Endothelial cell of umbilical vein (primary cell): ENCODE data around the gene OXA1L. TPM values are rescaled to one million over a fixed set of nuclear protein-coding genes. Genes with fewer than 3 reads are reported as not detected.

ENCODE experiments used
- BruUV-seq: library from RNA; stranded (reverse); fragments of 400-500 nt; replicated peaks from 2 replicates; lab custom pipeline; 2021; lab: Mats Ljungman, UMichigan
- CTCF ChIA-PET: fragments of 300-600, 350-600 bp; sonication (Branson Sonifier 250); formaldehyde crosslinking; loops from one replicate; lab custom pipeline; 2021; ENCODE audit warnings: antibody characterized with exemption, inconsistent platforms; lab: Charles Lee
- POLR2A ChIA-PET: fragments of 300-600, 350-600 bp; sonication (Branson Sonifier 250); formaldehyde crosslinking; loops from one replicate; lab custom pipeline; 2021; ENCODE audit warnings: antibody characterized with exemption, inconsistent platforms; lab: Charles Lee
- DNase-seq: peaks from one replicate; pipeline ENCODE4 v3.0.0-alpha.2; 2011; ENCODE audit warnings: low read depth, low spot score
- FAIRE-seq: peaks from 2 replicates; lab custom pipeline; 2011; peaks lifted over from hg19 to GRCh38; lab: Jason Lieb, UNC
- H2AFZ ChIP-seq: 2 replicates; pipeline ENCODE4 v1.6.0; 2012; ENCODE audit warnings: low read depth, low read length, control low read depth, inconsistent platforms
- H3K27ac ChIP-seq: 2 replicates; pipeline ENCODE4 v1.5.1; 2011; ENCODE audit warnings: low read depth, mild to moderate bottlenecking, control low read depth, low read length, moderate library complexity; ENCODE audit not compliant: insufficient read depth
- H3K27me3 ChIP-seq, 2 experiments: 2 replicates each; pipeline versions ENCODE4 v1.6.0 to v1.6.1; 2011; ENCODE audit warnings: low read length in 2 of 2, mixed read lengths in 1 of 2; ENCODE audit not compliant: control insufficient read depth in 2 of 2, insufficient read depth in 2 of 2
- H3K36me3 ChIP-seq, 2 experiments: 2 replicates in 1 of 2; 3 replicates in 1 of 2; pipeline ENCODE4 v1.5.1; 2011; ENCODE audit warnings: low read length in 2 of 2, mild to moderate bottlenecking in 1 of 2, moderate library complexity in 1 of 2; ENCODE audit not compliant: control insufficient read depth in 2 of 2, insufficient read depth in 2 of 2; ENCODE audit errors: extremely low read depth in 1 of 2
- H3K4me1 ChIP-seq: 3 replicates; pipeline ENCODE4 v1.5.1; 2011; ENCODE audit warnings: mild to moderate bottlenecking, low read length; ENCODE audit not compliant: control insufficient read depth, insufficient read depth; ENCODE audit errors: extremely low read depth
- H3K4me2 ChIP-seq: 2 replicates; pipeline ENCODE4 v1.6.1; 2011; ENCODE audit warnings: low read length, control low read depth, mixed read lengths; ENCODE audit not compliant: insufficient read depth
- H3K4me3 ChIP-seq, 3 experiments: fragments of 200-600 bp in 1 of 3; sonication (generic), shearing (Covaris generic) in 1 of 3; replicated peaks in 1 of 3; 2 replicates each; pipeline ENCODE4 v1.5.1; 2011 to 2016; ENCODE audit warnings: control low read depth in 3 of 3, low read length in 3 of 3, mild to moderate bottlenecking in 2 of 3, inconsistent platforms in 1 of 3, low read depth in 1 of 3, moderate library complexity in 1 of 3; ENCODE audit not compliant: insufficient read depth in 1 of 3
- H3K79me2 ChIP-seq: 2 replicates; pipeline ENCODE4 v1.6.0; 2012; ENCODE audit warnings: low read length, inconsistent platforms; ENCODE audit not compliant: control insufficient read depth, insufficient read depth
- H3K9ac ChIP-seq: replicated peaks from 2 replicates; pipeline ENCODE3; 2011; ENCODE audit warnings: low read length, control low read depth; ENCODE audit not compliant: insufficient read depth; ENCODE audit errors: extremely low read depth
- H3K9me1 ChIP-seq: replicated peaks from 3 replicates; pipeline ENCODE4 v1.6.0; 2011; ENCODE audit warnings: mild to moderate bottlenecking, low read length; ENCODE audit not compliant: control insufficient read depth, insufficient read depth; ENCODE audit errors: extremely low read depth
- H3K9me3 ChIP-seq: replicated peaks from 2 replicates; pipeline ENCODE4 v1.5.1; 2012; ENCODE audit warnings: low read length, inconsistent platforms; ENCODE audit not compliant: control insufficient read depth, insufficient read depth
- H4K20me1 ChIP-seq: replicated peaks from 2 replicates; pipeline ENCODE3; 2011; ENCODE audit warnings: mild to moderate bottlenecking, low read length; ENCODE audit not compliant: control insufficient read depth, insufficient read depth; ENCODE audit errors: extremely low read depth
- CTCF ChIP-seq, 2 donors: IDR thresholded peaks; 1 replicate in 1 of 2; 2 replicates in 1 of 2; pipeline ENCODE4 v1.5.1; 2011; ENCODE audit warnings: low read length in 2 of 2, mild to moderate bottlenecking in 2 of 2, moderate library complexity in 2 of 2, control low read depth in 1 of 2, inconsistent platforms in 1 of 2, low read depth in 1 of 2; ENCODE audit not compliant: insufficient read depth in 1 of 2; ENCODE audit errors: extremely low read depth in 1 of 2
- FOS ChIP-seq: IDR thresholded peaks from 2 replicates; pipeline ENCODE4 v1.6.1; 2011; ENCODE audit warnings: mild to moderate bottlenecking, low read length, moderate library complexity, borderline replicate concordance; ENCODE audit not compliant: insufficient read depth
- GATA2 ChIP-seq: IDR thresholded peaks from 2 replicates; pipeline ENCODE4 v1.7.0; 2011; ENCODE audit warnings: low read depth, mild to moderate bottlenecking, moderate library complexity, mixed read lengths, low read length; ENCODE audit not compliant: insufficient read length, insufficient read depth
- JUN ChIP-seq: IDR thresholded peaks from 2 replicates; pipeline ENCODE4 v1.6.1; 2011; ENCODE audit warnings: borderline replicate concordance, low read depth; ENCODE audit not compliant: insufficient read length, insufficient read depth
- MAX ChIP-seq: IDR thresholded peaks from 2 replicates; pipeline ENCODE4 v1.6.1; 2011; ENCODE audit not compliant: insufficient read depth, insufficient read length
- MYC ChIP-seq: IDR thresholded peaks from one replicate; pipeline ENCODE4 v1.6.1; 2011; ENCODE audit warnings: mild to moderate bottlenecking, low read depth, low read length
- POLR2A ChIP-seq: IDR thresholded peaks from 2 replicates; pipeline ENCODE4 v1.6.1; 2012; ENCODE audit warnings: low read depth, mild to moderate bottlenecking, control low read depth, low read length
- dilution Hi-C: fragments of 300-500 bp; cut with MboI; formaldehyde crosslinking; loops from one replicate; pipeline ENCODE4 v1.15.0; 2019; ENCODE audit warnings: low sequenced_read_pairs; ENCODE audit not compliant: extremely low pct_ligation_motif_present
- intact Hi-C: fragments of 100-400 bp; cut with micrococcal nuclease; formaldehyde crosslinking; loops from one replicate; pipeline ENCODE4 v1.10.0; 2022
- polyA plus RNA-seq, 4 experiments: library from polyadenylated mRNA; depleted of rRNA in 3 of 4; stranded (reverse) in 3 of 4; unstranded in 1 of 4; fragments of >200 nt; gene quantifications; 2 replicates each; pipeline versions ENCODE4 v1.2.1 to v1.2.3, GENCODE V29; 2011 to 2012; ENCODE audit warnings: missing spikeins in 1 of 4
- total RNA-seq: library from RNA; stranded (reverse); gene quantifications from 2 replicates; pipeline ENCODE4 v1.2.3, GENCODE V29; 2021

The OXA1L gene
- total and polyA plus RNA-seq, 2 donors (not counting 3 experiments of a cell fraction or from before 2014, with no cell fraction given) = 212 to 294 TPM

GRCh38 chr14:22801716-22802115 is 35.2 kb downstream of the OXA1L start:
- no peak overlapping the region for H2AFZ ChIP-seq
- DNase-seq = no peak
- H3K4me1 ChIP-seq = no peaks in the 10 kb centered on the region
- no TSS peak for BruUV-seq
- no peak overlapping the region for H3K9ac ChIP-seq
- no peak for FAIRE-seq
- no peaks in the 10 kb centered on the region for H3K27me3 ChIP-seq
- intact Hi-C loops = no loop called here
- no peak overlapping the region for H3K4me2 ChIP-seq
- no peaks in the 10 kb centered on the region for H3K9me1 ChIP-seq
- no peak overlapping the region for H3K4me3 ChIP-seq
- dilution Hi-C loops = no loop called here
- no peaks in the 10 kb centered on the region for H3K79me2 ChIP-seq
- no peak for TF ChIP-seq JUN
- TF ChIP-seq POLR2A = no peak
- no peak for TF ChIP-seq FOS
- no peak for TF ChIP-seq GATA2
- no peak for TF ChIP-seq MYC
- H3K27ac ChIP-seq = no peak overlapping the region
- H3K9me3 ChIP-seq = no peaks in the 10 kb centered on the region
- no peaks in the 10 kb centered on the region for H4K20me1 ChIP-seq
- no peaks in the 10 kb centered on the region for H3K36me3 ChIP-seq
- ChIA-PET CTCF (no interaction called here), POLR2A (no interaction called here)

- H3K9me3 ChIP-seq = no peaks in the 10 kb centered on the region
- H3K27me3 ChIP-seq = no peaks in the 10 kb centered on the region
- BruUV-seq = no TSS peak
- no peak overlapping the region for H3K27ac ChIP-seq
- CTCF ChIA-PET = no interaction called here
- no peak for TF ChIP-seq MAX
- TF ChIP-seq GATA2 = no peak
- no peak for TF ChIP-seq POLR2A
- TF ChIP-seq CTCF (IDR thresholded peaks at IDR 0.05; ENCODE audit: extremely low read depth in 1 of 2, insufficient read depth in 1 of 2, low read depth in 1 of 2, low read length in 2 of 2) = no peak
- no peak for TF ChIP-seq JUN
- no peak for TF ChIP-seq FOS
- TF ChIP-seq MYC = no peak
- no peaks in the 10 kb centered on the region for H3K4me1 ChIP-seq
- H3K9me1 ChIP-seq = no peaks in the 10 kb centered on the region
- no peak overlapping the region for H3K9ac ChIP-seq
- dilution Hi-C loops (no loop called here), intact Hi-C loops (no loop called here)
- no peaks in the 10 kb centered on the region for H3K79me2 ChIP-seq
- no peak overlapping the region for H3K4me2 ChIP-seq
- H3K4me3 ChIP-seq = no peak overlapping the region
- no peak overlapping the region for H2AFZ ChIP-seq
- DNase-seq (no peak), FAIRE-seq (no peak)
- H3K36me3 ChIP-seq = no peaks in the 10 kb centered on the region
- POLR2A ChIA-PET = no interaction called here
- no peaks in the 10 kb centered on the region for H4K20me1 ChIP-seq
Observed at GRCh38 chr14:22802860-22803686, 36.6 kb downstream of the OXA1L start.
